K562 (cell line): ENCODE results near the gene ENG. TPM values are rescaled to one million over a fixed set of nuclear protein-coding genes. Genes with fewer than 3 reads are reported as not detected.

ENCODE experiments used
- BACH1 ChIP-seq: fragments of 200-800 bp; sonication (Bioruptor generic); IDR thresholded peaks from 2 replicates; pipeline ENCODE4 v1.6.1; 2016; ENCODE audit warnings: missing genetic modification characterization, missing compliant biosample characterization
- CCNT2 ChIP-seq: IDR thresholded peaks from 2 replicates; pipeline ENCODE4 v1.6.1; 2011; ENCODE audit warnings: borderline replicate concordance, low read depth, mild to moderate bottlenecking, moderate library complexity, mixed read lengths, low read length; ENCODE audit not compliant: insufficient read length; ENCODE audit errors: extremely low read depth
- ELF1 ChIP-seq: fragments of 200-800 bp; sonication (Bioruptor generic); IDR thresholded peaks from 2 replicates; pipeline ENCODE4 v1.6.1; 2016; ENCODE audit warnings: missing genetic modification characterization, missing compliant biosample characterization
- IFI16 ChIP-seq: fragments of 250-450 bp; sonication (Bioruptor Pico); IDR thresholded peaks from 2 replicates; pipeline ENCODE4 v2.1.2; 2022; ENCODE audit warnings: mild to moderate bottlenecking, inconsistent platforms
- NCOA2 ChIP-seq, 2 experiments: fragments of 450-650 bp; IDR thresholded peaks; 2 replicates each; pipeline ENCODE4 v1.6.1; 2018; ENCODE audit warnings: mild to moderate bottlenecking in 2 of 2, moderate library complexity in 1 of 2; ENCODE audit not compliant: partially characterized antibody in 2 of 2
- PHF20 ChIP-seq: fragments of 450-650 bp; IDR thresholded peaks from 2 replicates; pipeline ENCODE4 v1.6.1; 2018; ENCODE audit not compliant: partially characterized antibody
- SETDB1 ChIP-seq: IDR thresholded peaks from one replicate; pipeline ENCODE4 v1.6.1; 2012; ENCODE audit warnings: low read length, control low read depth, inconsistent platforms
- SPI1 ChIP-seq: IDR thresholded peaks from 2 replicates; pipeline ENCODE4 v1.6.1; 2011; ENCODE audit warnings: low read depth, low read length, control low read depth, borderline replicate concordance
- TOE1 ChIP-seq, 2 experiments: fragments of 450-650 bp in 1 of 2; sonication (generic) in 1 of 2; formaldehyde crosslinking in 1 of 2; IDR thresholded peaks; 2 replicates each; pipeline versions ENCODE4 v1.7.1 to v1.8.0; 2016 to 2022; ENCODE audit warnings: borderline replicate concordance in 2 of 2, mild to moderate bottlenecking in 2 of 2, antibody characterized with exemption in 1 of 2, inconsistent platforms in 1 of 2, low read depth in 1 of 2, missing genetic modification reagents in 1 of 2, moderate library complexity in 1 of 2
- WHSC1 ChIP-seq: IDR thresholded peaks from one replicate; pipeline ENCODE4 v1.6.1; 2012; ENCODE audit warnings: low read length, control low read depth, inconsistent platforms
- YBX1 ChIP-seq: fragments of 450-650 bp; IDR thresholded peaks from 2 replicates; pipeline ENCODE4 v1.7.1; 2016; ENCODE audit warnings: mild to moderate bottlenecking
- ZC3H4 ChIP-seq: sonication (generic); formaldehyde crosslinking; IDR thresholded peaks from 2 replicates; pipeline ENCODE4 v1.9.0; 2021; ENCODE audit warnings: missing genetic modification reagents, borderline replicate concordance
- ZFX ChIP-seq: sonication (generic); formaldehyde crosslinking; IDR thresholded peaks from 2 replicates; pipeline ENCODE4 v1.8.0; 2022; ENCODE audit warnings: mild to moderate bottlenecking, missing genetic modification reagents, moderate library complexity
- ZNF316 ChIP-seq: fragments of 450-650 bp; IDR thresholded peaks from 2 replicates; pipeline ENCODE4 v1.6.1; 2016
- ZNF507 ChIP-seq: conservative IDR thresholded peaks from 2 replicates; pipeline ENCODE4 v1.6.1; 2017; ENCODE audit warnings: missing genetic modification characterization, missing compliant biosample characterization
- ZNF583 ChIP-seq: fragments of 250-450 bp; sonication (Bioruptor Pico); IDR thresholded peaks from 2 replicates; pipeline ENCODE4 v1.4.0; 2020
- polyA plus RNA-seq, 8 experiments: library from polyadenylated mRNA; depleted of rRNA in 4 of 8; stranded (reverse) in 5 of 8; unstranded in 3 of 8; fragments of >200 nt; fragmentation: Nextera tagmentation in 2 of 8; fragmentation: Illumina TruSeq in 1 of 8; extraction: Ambion mirVana in 2 of 8; extraction: Trizol in 1 of 8; gene quantifications; 2 replicates each; pipeline versions ENCODE4 v1.2.1 to v1.2.3, GENCODE V29; 2011 to 2014; ENCODE audit warnings: inconsistent platforms in 1 of 8, missing spikeins in 1 of 8
- total RNA-seq, 7 experiments: library from RNA; depleted of rRNA in 6 of 7; stranded (reverse); fragments of >200 nt in 6 of 7; fragmentation: Illumina TruSeq in 2 of 7; extraction: Trizol in 2 of 7; gene quantifications; 2 replicates each; pipeline versions ENCODE4 v1.2.1 to v1.2.3, GENCODE V29; 2011 to 2021; ENCODE audit warnings: low replicate concordance in 1 of 7
- TF ChIP-seq, protein P1 (sequence below): fragments of 450-650 bp; conservative IDR thresholded peaks from 2 replicates; pipeline ENCODE4 v1.6.1; 2016; ENCODE audit warnings: missing genetic modification characterization, low read depth, mild to moderate bottlenecking, control low read depth, missing compliant biosample characterization
- TF ChIP-seq, protein P2 (sequence below): fragments of 150-350 bp; conservative IDR thresholded peaks from 2 replicates; pipeline ENCODE4 v1.6.1; 2014; ENCODE audit warnings: low read length
- TF ChIP-seq, protein P3 (sequence below), 3 experiments: IDR thresholded peaks in 2 of 3; conservative IDR thresholded peaks in 1 of 3; 2 replicates each; pipeline ENCODE4 v1.5.1; 2011 to 2012; ENCODE audit warnings: low read length in 3 of 3, mild to moderate bottlenecking in 3 of 3, control low read depth in 2 of 3, improper control_type of control experiment in 1 of 3, inconsistent platforms in 1 of 3, low read depth in 1 of 3, mixed read lengths in 1 of 3, moderate library complexity in 1 of 3; ENCODE audit not compliant: insufficient read depth in 2 of 3
- TF ChIP-seq, protein P4 (sequence below): fragments of 250-450 bp; sonication (Bioruptor Pico); IDR thresholded peaks from 2 replicates; pipeline ENCODE4 v1.5.1; 2021; ENCODE audit warnings: mild to moderate bottlenecking

ENG gene
- total and polyA plus RNA-seq, 9 of the 15 experiments (the other 6 are each of a cell fraction or from before 2014, with no cell fraction given) = 0.04 to 0.40 (median 0.14) TPM; not detected in 1

DNA sequence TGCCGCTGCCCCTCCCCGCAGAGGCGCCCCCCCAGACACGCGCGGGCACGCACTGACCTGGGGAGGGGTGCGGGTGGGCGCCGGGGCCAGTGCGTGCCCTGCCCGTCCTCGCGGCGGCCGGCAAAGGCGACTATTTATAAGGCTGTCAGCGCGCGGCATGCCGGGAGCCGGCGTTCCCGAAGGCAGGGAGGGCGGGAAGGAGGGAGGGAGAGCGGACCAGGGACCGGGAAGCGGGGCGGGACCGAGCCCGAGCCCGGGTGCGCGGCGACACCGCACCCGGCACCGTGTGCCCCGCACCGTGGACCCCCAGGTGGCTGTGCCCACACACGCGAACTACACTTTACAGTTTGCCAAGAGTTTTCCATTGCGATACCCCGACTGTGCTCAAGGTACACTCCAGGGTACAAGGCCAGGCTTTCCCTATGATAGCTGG, 23.1 kb upstream of the ENG start, which contains the start of gene AK1 (continued):
- TF ChIP-seq ELF1 (tag) = no peak
- TF ChIP-seq, protein P1, sequence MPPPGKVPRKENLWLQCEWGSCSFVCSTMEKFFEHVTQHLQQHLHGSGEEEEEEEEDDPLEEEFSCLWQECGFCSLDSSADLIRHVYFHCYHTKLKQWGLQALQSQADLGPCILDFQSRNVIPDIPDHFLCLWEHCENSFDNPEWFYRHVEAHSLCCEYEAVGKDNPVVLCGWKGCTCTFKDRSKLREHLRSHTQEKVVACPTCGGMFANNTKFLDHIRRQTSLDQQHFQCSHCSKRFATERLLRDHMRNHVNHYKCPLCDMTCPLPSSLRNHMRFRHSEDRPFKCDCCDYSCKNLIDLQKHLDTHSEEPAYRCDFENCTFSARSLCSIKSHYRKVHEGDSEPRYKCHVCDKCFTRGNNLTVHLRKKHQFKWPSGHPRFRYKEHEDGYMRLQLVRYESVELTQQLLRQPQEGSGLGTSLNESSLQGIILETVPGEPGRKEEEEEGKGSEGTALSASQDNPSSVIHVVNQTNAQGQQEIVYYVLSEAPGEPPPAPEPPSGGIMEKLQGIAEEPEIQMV (tag) = no peak
- TF ChIP-seq, protein P2, sequence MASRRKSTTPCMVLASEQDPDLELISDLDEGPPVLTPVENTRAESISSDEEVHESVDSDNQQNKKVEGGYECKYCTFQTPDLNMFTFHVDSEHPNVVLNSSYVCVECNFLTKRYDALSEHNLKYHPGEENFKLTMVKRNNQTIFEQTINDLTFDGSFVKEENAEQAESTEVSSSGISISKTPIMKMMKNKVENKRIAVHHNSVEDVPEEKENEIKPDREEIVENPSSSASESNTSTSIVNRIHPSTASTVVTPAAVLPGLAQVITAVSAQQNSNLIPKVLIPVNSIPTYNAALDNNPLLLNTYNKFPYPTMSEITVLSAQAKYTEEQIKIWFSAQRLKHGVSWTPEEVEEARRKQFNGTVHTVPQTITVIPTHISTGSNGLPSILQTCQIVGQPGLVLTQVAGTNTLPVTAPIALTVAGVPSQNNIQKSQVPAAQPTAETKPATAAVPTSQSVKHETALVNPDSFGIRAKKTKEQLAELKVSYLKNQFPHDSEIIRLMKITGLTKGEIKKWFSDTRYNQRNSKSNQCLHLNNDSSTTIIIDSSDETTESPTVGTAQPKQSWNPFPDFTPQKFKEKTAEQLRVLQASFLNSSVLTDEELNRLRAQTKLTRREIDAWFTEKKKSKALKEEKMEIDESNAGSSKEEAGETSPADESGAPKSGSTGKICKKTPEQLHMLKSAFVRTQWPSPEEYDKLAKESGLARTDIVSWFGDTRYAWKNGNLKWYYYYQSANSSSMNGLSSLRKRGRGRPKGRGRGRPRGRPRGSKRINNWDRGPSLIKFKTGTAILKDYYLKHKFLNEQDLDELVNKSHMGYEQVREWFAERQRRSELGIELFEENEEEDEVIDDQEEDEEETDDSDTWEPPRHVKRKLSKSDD = no peak
- peak; percentile 60; the same call in 1 of the 2 replicates for TF ChIP-seq ZFX (CRISPR knock-in tag)
- no peak for TF ChIP-seq PHF20
- TF ChIP-seq ZC3H4 = no peak
- no peak for TF ChIP-seq TOE1 (IDR thresholded peaks at IDR 0.05; ENCODE audit: borderline replicate concordance)
- TF ChIP-seq TOE1 (CRISPR knock-in tag; IDR thresholded peaks at IDR 0.05; ENCODE audit: borderline replicate concordance, low read depth) = no peak
- TF ChIP-seq BACH1 (tag) = no peak
- no peak for TF ChIP-seq CCNT2
- no peak for TF ChIP-seq ZNF316
- no peak for TF ChIP-seq SPI1
- TF ChIP-seq SETDB1 = no peak
- no peak for TF ChIP-seq IFI16 (CRISPR knock-in tag)
- no peak for TF ChIP-seq ZNF583 (CRISPR knock-in tag)
- TF ChIP-seq YBX1 = no peak
- no peak for TF ChIP-seq ZNF507 (tag)
- TF ChIP-seq WHSC1 = no peak
- TF ChIP-seq, protein P3, sequence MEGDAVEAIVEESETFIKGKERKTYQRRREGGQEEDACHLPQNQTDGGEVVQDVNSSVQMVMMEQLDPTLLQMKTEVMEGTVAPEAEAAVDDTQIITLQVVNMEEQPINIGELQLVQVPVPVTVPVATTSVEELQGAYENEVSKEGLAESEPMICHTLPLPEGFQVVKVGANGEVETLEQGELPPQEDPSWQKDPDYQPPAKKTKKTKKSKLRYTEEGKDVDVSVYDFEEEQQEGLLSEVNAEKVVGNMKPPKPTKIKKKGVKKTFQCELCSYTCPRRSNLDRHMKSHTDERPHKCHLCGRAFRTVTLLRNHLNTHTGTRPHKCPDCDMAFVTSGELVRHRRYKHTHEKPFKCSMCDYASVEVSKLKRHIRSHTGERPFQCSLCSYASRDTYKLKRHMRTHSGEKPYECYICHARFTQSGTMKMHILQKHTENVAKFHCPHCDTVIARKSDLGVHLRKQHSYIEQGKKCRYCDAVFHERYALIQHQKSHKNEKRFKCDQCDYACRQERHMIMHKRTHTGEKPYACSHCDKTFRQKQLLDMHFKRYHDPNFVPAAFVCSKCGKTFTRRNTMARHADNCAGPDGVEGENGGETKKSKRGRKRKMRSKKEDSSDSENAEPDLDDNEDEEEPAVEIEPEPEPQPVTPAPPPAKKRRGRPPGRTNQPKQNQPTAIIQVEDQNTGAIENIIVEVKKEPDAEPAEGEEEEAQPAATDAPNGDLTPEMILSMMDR (IDR thresholded peaks at IDR 0.05 in 2 of 3, conservative IDR thresholded peaks at IDR 0.05 in 1 of 3; ENCODE audit: insufficient read depth in 2 of 3, low read depth in 1 of 3, low read length in 3 of 3) = no peak
- TF ChIP-seq NCOA2 (IDR thresholded peaks at IDR 0.05; ENCODE audit: partially characterized antibody in 2 of 2) = no peak
- TF ChIP-seq, protein P4, sequence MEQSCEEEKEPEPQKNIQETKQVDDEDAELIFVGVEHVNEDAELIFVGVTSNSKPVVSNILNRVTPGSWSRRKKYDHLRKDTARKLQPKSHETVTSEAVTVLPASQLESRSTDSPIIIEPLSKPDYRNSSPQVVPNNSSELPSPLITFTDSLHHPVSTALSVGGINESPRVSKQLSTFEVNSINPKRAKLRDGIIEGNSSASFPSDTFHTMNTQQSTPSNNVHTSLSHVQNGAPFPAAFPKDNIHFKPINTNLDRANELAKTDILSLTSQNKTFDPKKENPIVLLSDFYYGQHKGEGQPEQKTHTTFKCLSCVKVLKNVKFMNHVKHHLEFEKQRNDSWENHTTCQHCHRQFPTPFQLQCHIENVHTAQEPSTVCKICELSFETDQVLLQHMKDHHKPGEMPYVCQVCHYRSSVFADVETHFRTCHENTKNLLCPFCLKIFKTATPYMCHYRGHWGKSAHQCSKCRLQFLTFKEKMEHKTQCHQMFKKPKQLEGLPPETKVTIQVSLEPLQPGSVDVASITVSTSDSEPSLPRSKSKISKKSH (CRISPR knock-in tag) = no peak
